Activated CD8-positive, alpha-beta memory T cell treated with anti-CD3 and anti-CD28 coated beads, Interleukin-2, amount 50 U/mL, for 24 hours (primary cell): ENCODE data around the gene SHQ1.
"Not testable (repeated sequence)": the region's sequence is repeated elsewhere in the genome, so short reads cannot be mapped to it uniquely, and the experiment has no call there.

ENCODE experiments used
- DNase-seq: peaks from one replicate; pipeline ENCODE4 v3.0.0-alpha.2; 2020; ENCODE audit errors: extremely low read depth

The SHQ1 gene

DNA sequence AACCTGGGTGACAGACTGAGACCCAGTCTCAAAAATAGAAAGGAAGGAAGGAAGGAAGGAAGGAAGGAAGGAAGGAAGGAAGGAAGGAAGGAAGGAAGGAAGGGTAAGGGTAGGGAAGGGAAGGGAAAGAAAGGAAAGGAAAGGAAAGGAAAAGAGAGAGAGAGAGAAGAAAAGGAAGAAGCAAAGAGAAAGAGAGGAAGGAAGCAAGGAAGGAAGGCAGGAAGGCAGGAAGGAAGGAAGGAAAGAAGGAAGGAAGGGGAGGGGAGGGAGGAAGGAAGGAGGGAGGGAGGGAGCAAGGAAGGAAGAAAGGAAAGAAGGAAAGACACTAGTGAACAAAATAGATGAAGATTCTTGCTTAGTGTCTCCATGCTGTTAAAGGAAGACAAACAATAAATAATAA lies 129.1 kb downstream of the SHQ1 start:
- DNase-seq, result no peak

DNA sequence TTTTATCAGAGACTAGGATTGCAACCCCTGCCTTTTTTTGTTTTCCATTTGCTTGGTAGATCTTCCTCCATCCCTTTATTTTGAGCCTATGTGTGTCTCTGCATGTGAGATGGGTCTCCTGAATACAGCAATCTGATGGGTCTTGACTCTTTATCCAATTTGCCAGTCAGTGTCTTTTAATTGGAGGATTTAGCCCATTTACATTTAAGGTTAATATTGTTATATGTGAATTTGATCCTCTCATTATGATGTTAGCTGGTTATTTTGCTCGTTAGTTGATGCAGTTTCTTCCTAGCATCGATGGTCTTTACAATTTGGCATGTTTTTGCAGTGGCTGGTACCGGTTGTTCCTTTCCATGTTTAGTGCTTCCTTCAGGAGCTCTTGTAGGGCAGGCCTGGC lies 134.1 kb downstream of the SHQ1 start:
- DNase-seq, result not testable (repeated sequence)

DNA sequence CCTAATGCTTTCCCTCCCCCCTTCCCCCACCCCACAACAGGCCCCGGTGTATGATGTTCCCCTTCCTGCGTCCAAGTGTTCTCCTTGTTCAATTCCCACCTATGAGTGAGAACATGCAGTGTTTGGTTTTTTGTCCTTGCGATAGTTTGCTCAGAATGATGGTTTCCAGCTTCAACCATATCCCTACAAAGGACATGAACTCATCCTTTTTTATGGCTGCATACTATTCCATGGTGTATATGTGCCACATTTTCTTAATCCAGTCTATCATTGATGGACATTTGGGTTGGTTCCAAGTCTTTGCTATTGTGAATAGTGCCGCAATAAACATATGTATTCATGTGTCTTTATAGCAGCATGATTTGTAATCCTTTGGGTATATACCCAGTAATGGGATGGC lies 137.8 kb downstream of the SHQ1 start:
- DNase-seq, result not testable (repeated sequence)

DNA sequence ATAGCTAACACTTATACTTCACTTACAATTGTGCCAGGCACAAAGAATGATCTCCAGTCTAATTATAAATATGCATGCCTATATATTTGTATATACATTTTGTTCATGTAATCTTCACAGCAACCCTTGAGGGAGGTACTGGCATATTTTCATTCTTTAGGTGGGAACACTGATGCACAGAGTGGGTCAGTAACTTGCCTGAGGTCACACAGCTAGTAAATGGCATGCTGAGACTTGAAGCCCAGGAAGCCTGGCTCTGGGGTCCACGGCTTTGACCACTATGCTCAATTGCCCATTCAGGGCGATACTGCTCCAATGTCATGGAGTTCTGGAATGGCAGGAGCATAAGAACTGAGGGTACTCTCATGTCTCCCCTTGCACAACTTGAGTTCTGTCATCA lies 139.8 kb downstream of the SHQ1 start:
- DNase-seq, result no peak

DNA sequence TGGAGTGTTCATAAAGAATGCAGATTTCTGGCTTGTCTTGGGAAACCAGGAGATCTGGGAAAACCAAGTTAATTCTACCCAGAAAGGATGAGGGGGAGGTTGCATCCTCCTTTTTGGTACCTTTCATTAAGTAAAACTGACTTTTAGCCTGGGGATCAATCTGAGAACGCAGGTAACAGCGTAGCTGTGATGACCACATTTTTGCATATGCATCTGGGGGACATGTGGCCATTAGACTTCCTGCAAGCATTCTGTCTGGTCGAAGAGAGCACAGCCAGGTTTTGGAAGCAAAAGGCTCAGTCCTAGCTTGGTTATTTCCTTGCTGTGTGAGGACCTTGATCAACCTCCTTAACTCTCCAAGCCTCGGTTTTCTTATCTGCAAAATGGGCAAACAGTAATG lies 145.2 kb downstream of the SHQ1 start:
- DNase-seq, result no peak

DNA sequence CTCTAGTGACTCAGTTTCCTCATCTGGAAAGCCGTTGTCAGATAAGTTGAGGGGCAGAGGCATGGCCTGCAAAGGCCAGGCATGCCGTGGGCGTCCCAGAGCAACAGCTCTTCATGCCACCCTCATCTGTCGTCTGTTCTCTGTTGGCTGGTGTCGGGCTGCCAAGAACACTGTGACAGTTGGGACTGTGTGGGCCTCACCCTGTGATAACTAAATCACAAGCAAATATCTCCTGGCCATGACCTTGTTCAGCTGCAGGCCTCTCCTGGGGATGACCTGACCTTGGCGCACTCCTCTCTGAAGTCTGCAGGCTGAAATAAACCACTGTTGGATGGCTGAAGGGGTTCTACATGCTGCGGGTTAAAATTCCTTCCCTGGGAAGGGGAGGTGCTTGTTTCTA lies 145.9 kb downstream of the SHQ1 start:
- DNase-seq, result no peak

DNA sequence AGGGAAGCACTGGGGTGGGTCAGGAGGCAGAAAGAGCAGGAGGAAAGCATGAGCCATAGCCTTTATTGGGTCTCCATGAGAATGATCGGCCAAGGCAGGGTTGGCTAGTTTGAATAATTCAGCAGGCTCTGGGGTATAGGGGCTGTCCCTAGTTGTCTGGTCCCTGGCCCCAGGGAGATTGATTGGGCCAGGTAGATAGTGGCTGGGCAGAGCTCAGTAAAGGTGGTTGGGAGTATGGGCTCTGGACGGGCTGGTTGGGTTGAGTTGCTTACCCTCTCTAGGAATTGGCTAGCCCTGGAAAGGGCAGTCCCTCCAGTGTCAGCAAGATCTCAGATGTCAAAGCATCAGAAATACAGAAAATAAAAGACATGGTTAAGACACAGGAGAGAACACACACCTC lies 148.1 kb downstream of the SHQ1 start:
- DNase-seq, result no peak

DNA sequence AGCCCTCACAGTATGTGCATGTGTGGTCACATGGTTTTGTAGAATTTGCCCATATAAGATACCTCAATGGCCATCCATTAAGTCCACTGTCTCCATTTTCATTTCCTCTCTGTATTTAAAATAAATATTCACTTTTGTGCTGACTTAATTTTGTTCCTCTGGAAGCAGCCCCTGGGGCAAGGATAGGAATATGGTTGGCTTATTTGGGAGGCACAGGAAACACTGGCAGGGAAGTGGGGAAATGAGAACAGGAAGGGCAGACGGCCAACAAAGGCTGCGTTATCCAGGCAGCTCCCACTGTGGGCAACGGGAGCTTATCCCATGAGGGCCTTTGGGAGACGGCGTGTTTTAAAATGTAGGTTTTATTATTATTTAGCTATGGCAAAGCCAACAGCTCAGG lies 148.6 kb downstream of the SHQ1 start:
- no peak for DNase-seq
